ENCODE results near the gene SAMD9L.

DNA sequence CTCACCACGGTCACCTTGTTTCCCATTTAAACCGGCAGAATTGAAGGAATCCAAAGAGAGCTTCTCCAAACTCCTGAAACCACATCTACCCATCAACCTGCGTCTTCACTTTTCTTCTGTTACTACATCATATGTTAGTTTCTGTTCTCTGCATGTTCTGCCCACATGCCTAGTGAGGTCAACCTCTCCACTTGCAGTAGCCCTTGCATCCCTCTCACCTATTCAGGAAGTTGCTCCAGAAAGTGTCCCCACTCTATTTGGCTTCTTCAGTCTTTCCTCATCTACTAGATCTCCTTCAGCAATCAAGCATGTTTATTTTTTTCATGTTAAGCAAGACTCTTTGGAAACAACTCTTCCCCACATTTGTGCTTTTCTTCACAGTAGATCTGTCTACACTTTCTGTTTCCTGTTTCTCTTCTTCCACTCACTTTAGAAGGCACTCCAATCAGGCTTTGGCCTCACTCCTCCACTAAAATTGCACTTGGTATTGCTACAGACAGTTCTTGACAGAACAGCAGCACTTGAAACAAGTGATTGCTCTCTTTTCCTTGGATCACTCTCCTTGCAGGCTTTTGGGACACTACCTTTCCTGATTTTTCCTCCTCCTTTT is 7.5 kb downstream of the SAMD9L start:
- TF ChIP-seq EZH2phosphoT487 (IDR thresholded peaks at IDR 0.05; ENCODE audit: unreplicated experiment) (no peak), CREB1 (CRISPR knock-in tag; IDR thresholded peaks at IDR 0.05; ENCODE audit: low read depth) (no peak), REST (IDR thresholded peaks at IDR 0.05; ENCODE audit: unreplicated experiment) (no peak), POLR2AphosphoS5 (IDR thresholded peaks at IDR 0.05; ENCODE audit: low read depth) (no peak)
- TF ChIP-seq, protein P1, sequence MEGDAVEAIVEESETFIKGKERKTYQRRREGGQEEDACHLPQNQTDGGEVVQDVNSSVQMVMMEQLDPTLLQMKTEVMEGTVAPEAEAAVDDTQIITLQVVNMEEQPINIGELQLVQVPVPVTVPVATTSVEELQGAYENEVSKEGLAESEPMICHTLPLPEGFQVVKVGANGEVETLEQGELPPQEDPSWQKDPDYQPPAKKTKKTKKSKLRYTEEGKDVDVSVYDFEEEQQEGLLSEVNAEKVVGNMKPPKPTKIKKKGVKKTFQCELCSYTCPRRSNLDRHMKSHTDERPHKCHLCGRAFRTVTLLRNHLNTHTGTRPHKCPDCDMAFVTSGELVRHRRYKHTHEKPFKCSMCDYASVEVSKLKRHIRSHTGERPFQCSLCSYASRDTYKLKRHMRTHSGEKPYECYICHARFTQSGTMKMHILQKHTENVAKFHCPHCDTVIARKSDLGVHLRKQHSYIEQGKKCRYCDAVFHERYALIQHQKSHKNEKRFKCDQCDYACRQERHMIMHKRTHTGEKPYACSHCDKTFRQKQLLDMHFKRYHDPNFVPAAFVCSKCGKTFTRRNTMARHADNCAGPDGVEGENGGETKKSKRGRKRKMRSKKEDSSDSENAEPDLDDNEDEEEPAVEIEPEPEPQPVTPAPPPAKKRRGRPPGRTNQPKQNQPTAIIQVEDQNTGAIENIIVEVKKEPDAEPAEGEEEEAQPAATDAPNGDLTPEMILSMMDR (conservative IDR thresholded peaks at IDR 0.05; ENCODE audit: low read depth in 2 of 2): no peak

All from GM23338 (cell line).